T-helper 1 cell treated with Interleukin-12 subunit alpha and Interleukin-12 subunit beta and Interleukin-4 antibody, amounts not matched to agents 30 μg/mL and 1 μg/mL, for 36 hours (primary cell): Measurements from ENCODE around the gene PPP1R3C.

Experiments
- H3K27ac Mint-ChIP-seq: one replicate; pipeline ENCODE4 v1.8.0; 2021; ENCODE audit warnings: mild to moderate bottlenecking, mixed read lengths
- H3K27me3 Mint-ChIP-seq: one replicate; pipeline ENCODE4 v1.8.0; 2021; ENCODE audit warnings: low read depth, mixed read lengths
- H3K36me3 Mint-ChIP-seq: one replicate; pipeline ENCODE4 v1.8.0; 2021; ENCODE audit warnings: low read depth, mixed read lengths
- H3K4me1 Mint-ChIP-seq: one replicate; pipeline ENCODE4 v1.8.0; 2021; ENCODE audit warnings: low read depth, mixed read lengths
- H3K4me3 Mint-ChIP-seq: one replicate; pipeline ENCODE4 v1.8.0; 2021; ENCODE audit warnings: mild to moderate bottlenecking, moderate library complexity, mixed read lengths
- H3K9me3 Mint-ChIP-seq: one replicate; pipeline ENCODE4 v1.8.0; 2021; ENCODE audit warnings: mixed read lengths

PPP1R3C gene

GRCh38 chr10:91582153-91582554 lies 50.7 kb downstream of the PPP1R3C start:
- H3K4me1 Mint-ChIP-seq = no peaks in the 10 kb centered on the region
- no peaks in the 10 kb centered on the region for H3K9me3 Mint-ChIP-seq
- no peak overlapping the region for H3K27ac Mint-ChIP-seq
- H3K27me3 Mint-ChIP-seq = peaks cover 4% of the 10 kb centered on the region
- no peaks in the 10 kb centered on the region for H3K36me3 Mint-ChIP-seq
- no peak overlapping the region for H3K4me3 Mint-ChIP-seq

GRCh38 chr10:91579329-91579985 lies 53.4 kb downstream of the PPP1R3C start:
- H3K4me1 Mint-ChIP-seq = no peaks in the 10 kb centered on the region
- no peaks in the 10 kb centered on the region for H3K36me3 Mint-ChIP-seq
- no peak overlapping the region for H3K4me3 Mint-ChIP-seq
- H3K27me3 Mint-ChIP-seq = no peaks in the 10 kb centered on the region
- no peaks in the 10 kb centered on the region for H3K9me3 Mint-ChIP-seq
- H3K27ac Mint-ChIP-seq = no peak overlapping the region
